SU-DHL-6 (cell line): ENCODE data around the gene IRF2BP1.

Experiments
- H2AFZ ChIP-seq: fragments of 200-600 bp; sonication (generic); 2 replicates; pipeline ENCODE4 v1.6.1; 2014; ENCODE audit warnings: low read depth, mild to moderate bottlenecking, moderate library complexity, mixed read lengths, antibody characterized with exemption, low read length; ENCODE audit not compliant: severe bottlenecking
- H3F3A ChIP-seq: fragments of 200-600 bp; shearing (Covaris generic); 2 replicates; pipeline ENCODE4 v1.6.0; 2016; ENCODE audit warnings: antibody characterized with exemption, mild to moderate bottlenecking; ENCODE audit not compliant: insufficient read depth
- H3K27ac ChIP-seq: fragments of 200-600 bp; sonication (generic); 2 replicates; pipeline ENCODE4 v1.5.1; 2016; ENCODE audit warnings: low read depth, mild to moderate bottlenecking, low read length, moderate library complexity, mixed read lengths
- H3K27me3 ChIP-seq: fragments of 200-600 bp; sonication (generic), shearing (Covaris generic); 2 replicates; pipeline ENCODE4 v1.6.0; 2014; ENCODE audit warnings: mild to moderate bottlenecking, low read length
- H3K36me3 ChIP-seq: fragments of 200-600 bp; sonication (generic); 2 replicates; pipeline ENCODE4 v1.6.1; 2014; ENCODE audit warnings: mild to moderate bottlenecking, low read length, mixed read lengths
- H3K4me2 ChIP-seq: fragments of 300-600, 200-600 bp; shearing (Covaris generic), sonication (generic); 2 replicates; pipeline ENCODE4 v1.6.0; 2014; ENCODE audit warnings: low read length, low read depth, mild to moderate bottlenecking; ENCODE audit not compliant: poor library complexity, severe bottlenecking
- H3K4me3 ChIP-seq: fragments of 200-600 bp; sonication (generic); 2 replicates; pipeline ENCODE4 v1.5.1; 2014; ENCODE audit warnings: antibody characterized with exemption, low read length, mild to moderate bottlenecking, mixed read lengths; ENCODE audit not compliant: insufficient read depth, poor library complexity, severe bottlenecking
- H3K79me2 ChIP-seq: fragments of 200-600 bp; sonication (generic); 2 replicates; pipeline ENCODE4 v1.6.1; 2014; ENCODE audit warnings: mild to moderate bottlenecking, low read length, moderate library complexity; ENCODE audit not compliant: insufficient read depth
- H3K9ac ChIP-seq: fragments of 200-600 bp; sonication (generic); 2 replicates; pipeline ENCODE4 v1.7.0; 2014; ENCODE audit warnings: mild to moderate bottlenecking, low read length
- H3K9me2 ChIP-seq: fragments of 200-600 bp; sonication (generic); replicated peaks from 2 replicates; pipeline ENCODE4 v1.6.1; 2014; ENCODE audit warnings: low read length; ENCODE audit not compliant: insufficient read depth
- H3K9me3 ChIP-seq: fragments of 200-600 bp; sonication (generic); 2 replicates; pipeline ENCODE4 v1.6.1; 2014; ENCODE audit warnings: low read length, mixed read lengths; ENCODE audit not compliant: insufficient read depth
- H4K20me1 ChIP-seq: fragments of 200-600 bp; sonication (generic); 2 replicates; pipeline ENCODE4 v1.6.1; 2014; ENCODE audit warnings: low read depth, mild to moderate bottlenecking, antibody characterized with exemption, low read length, moderate library complexity, mixed read lengths
- CTCF ChIP-seq: fragments of 200-600 bp; sonication (generic); IDR thresholded peaks from one replicate; pipeline ENCODE4 v1.5.1; 2017; ENCODE audit warnings: antibody characterized with exemption, mild to moderate bottlenecking, low read length, moderate library complexity; ENCODE audit not compliant: insufficient read depth, poor library complexity, severe bottlenecking
- EZH2phosphoT487 ChIP-seq: fragments of 200-600 bp; sonication (generic), shearing (Covaris generic); conservative IDR thresholded peaks from 2 replicates; pipeline ENCODE4 v1.6.1; 2018; ENCODE audit warnings: mild to moderate bottlenecking, antibody characterized with exemption, low read length, moderate library complexity, mixed read lengths

Gene IRF2BP1

GRCh38 chr19:45842198-45842597 is 43.7 kb downstream of the IRF2BP1 start:
- Histone ChIP-seq H3K4me3 (no peak overlapping the region), H3K36me3 (peaks cover 27% of the 10 kb centered on the region), H3K9me3 (no peaks in the 10 kb centered on the region), H3K9me2 (no peaks in the 10 kb centered on the region), H3F3A (no peaks in the 10 kb centered on the region), H3K27ac (no peak overlapping the region), H3K27me3 (no peaks in the 10 kb centered on the region), H2AFZ (no peak overlapping the region), H3K4me2 (no peak overlapping the region), H3K79me2 (no peaks in the 10 kb centered on the region), H4K20me1 (no peaks in the 10 kb centered on the region), H3K9ac (no peak overlapping the region)
- TF ChIP-seq CTCF (no peak), EZH2phosphoT487 (no peak)

GRCh38 chr19:45834970-45835369 is 51.0 kb downstream of the IRF2BP1 start:
- Histone ChIP-seq H3K4me3 (no peak overlapping the region), H3K4me2 (no peak overlapping the region), H3K9me2 (no peaks in the 10 kb centered on the region), H3K79me2 (no peaks in the 10 kb centered on the region), H4K20me1 (no peaks in the 10 kb centered on the region), H3K27me3 (no peaks in the 10 kb centered on the region), H2AFZ (no peak overlapping the region), H3K9ac (no peak overlapping the region), H3K9me3 (no peaks in the 10 kb centered on the region), H3K27ac (no peak overlapping the region), H3K36me3 (peaks cover 15% of the 10 kb centered on the region; the same call in 1 of the 2 replicates), H3F3A (no peaks in the 10 kb centered on the region)
- no peak for TF ChIP-seq CTCF
- no peak for TF ChIP-seq EZH2phosphoT487
